Suppressor macrophage treated with lipopolysaccharide for 1 hour (primary cell): Measurements from ENCODE around the gene PAH.

ENCODE experiments used
- DNase-seq, 3 donors: peaks; one replicate each; pipeline ENCODE4 v3.0.0-alpha.2; 2020 to 2022

PAH gene

DNA sequence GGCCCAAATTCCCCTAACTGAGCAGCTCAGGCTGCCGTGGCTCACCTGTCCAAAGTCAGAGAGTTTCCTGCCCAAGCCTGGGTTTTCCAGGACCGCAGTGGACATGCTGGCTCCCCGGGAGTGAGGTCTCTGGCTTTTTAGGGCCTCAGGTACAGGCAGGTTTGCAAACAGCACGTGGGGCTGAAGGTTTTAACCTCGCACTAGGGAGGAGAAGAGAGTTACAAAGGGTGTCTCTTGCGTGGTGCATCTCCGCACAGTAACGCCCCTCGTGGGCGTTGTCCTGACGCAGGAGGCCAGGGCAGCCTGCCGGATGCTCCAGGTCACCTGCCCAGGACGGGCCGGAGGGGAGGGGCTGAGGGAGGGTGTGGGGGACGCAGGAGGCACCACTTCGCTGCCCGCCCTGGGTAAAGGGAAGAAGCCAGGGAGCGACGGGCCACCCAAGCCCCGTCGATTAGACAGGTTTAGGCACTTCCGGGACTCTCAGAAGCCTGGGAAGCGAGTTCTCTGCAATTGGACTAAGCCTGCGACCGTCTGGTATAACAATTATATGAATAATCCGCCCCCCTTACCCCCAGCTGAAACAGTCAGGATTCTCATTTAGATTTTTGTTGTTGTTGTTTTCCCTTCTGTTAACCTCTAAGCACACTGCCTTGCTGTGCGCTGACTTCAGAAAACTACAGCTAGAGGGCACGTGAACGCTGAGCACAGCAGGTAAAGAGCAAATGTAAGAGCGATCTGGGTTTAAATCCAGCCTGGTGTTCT lies at the start of gene PAH:
Gene PAH (minus strand): TSS at position 219 of the 762 bp plus-strand sequence. CDS start 114 bp downstream, at position 105.
- no peak for DNase-seq

DNA sequence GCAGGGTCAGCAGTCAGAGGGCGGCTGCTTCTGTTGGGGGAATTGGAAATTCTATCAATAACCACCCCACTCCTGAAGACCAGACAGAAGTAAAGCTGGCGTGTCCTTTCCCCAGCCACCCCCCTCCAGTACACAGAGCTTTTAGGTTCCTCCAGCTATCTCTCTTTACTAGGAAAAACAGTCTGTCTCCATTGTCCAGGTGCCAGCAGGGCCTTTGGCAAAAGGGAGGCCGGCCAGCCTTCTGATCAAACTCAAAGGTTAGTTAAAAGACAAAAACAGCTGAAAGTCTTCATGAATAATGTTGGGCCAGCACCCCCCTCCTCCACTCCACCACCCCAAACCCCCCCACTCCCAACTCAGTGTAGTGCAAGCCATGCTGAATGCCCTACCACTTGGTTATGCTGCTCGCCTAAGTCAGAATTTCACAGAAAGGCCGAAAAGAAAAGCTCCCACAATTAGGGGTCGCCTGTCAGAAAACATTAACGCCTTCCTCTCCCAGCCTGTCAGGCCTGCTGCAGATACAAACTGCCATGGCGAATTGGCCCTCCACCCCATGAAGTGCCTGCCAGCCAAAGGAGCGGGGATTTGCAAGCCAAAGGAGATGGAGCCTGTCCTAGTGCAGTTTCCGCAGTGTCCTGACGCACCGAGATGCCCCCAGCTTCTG lies 49.3 kb upstream of the PAH start:
- no peak for DNase-seq

DNA sequence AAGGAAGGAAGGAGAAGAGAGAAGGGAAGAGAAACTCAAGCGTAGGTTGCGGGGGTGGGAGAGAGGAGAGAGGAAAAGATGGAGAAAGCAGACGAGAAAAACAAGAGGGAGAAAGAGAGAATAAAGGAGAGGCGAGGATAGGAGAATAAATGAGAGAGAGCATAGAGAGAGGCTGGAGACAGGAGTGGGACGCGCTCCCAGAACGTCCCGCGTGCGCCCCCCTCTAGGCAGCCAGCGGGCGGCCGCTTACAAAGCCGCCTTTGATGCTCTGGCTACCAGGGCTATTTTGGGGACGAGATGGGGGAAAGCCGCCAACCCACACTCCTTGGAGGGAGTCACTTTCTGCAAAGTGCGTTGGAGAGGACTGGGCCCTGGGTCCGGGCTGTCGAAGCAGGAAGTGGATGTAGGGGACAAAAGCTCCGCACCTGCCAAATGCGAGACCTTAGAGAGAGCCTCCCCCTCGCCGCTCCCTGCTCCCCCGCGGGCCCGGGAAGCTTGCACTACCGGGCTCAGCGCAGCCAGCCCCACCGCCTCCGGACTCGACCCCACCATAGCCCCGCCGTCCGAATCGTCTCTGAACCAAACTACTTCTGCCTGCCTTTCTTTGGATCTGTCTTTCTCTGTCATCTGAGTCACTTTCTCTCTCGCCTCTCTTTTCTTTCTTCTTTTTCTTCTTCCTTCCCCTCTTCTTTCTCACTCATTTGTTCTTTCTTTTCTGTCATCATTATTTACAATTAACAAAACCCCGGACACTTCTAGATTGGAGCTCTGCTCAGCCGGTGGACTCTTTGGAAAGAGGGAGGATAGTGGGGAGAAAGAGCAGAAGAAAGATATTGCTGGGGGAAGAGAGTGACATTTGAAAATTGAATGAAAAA lies 48.5 kb upstream of the PAH start:
- no peak for DNase-seq

DNA sequence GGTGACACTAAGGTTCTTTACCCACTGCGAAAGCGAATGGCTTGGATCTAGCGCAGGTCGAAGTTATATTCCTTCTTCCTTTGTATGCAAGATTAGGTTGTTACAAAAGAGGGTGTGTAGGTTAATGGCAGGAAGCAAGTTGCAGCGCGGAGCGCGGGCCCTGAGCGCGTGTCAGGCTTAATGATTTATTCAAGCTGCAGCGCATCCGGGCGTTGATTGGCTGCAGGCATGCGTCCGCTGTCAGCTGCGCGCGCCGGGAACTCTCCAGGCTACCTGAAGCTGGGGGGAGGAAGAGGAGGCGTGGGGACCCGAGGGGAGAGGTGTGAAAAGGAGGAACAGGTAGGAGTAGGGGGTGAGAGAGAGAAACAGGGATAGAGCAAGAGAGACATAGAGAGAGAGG lies 47.8 kb upstream of the PAH start:
- DNase-seq: no peak

DNA sequence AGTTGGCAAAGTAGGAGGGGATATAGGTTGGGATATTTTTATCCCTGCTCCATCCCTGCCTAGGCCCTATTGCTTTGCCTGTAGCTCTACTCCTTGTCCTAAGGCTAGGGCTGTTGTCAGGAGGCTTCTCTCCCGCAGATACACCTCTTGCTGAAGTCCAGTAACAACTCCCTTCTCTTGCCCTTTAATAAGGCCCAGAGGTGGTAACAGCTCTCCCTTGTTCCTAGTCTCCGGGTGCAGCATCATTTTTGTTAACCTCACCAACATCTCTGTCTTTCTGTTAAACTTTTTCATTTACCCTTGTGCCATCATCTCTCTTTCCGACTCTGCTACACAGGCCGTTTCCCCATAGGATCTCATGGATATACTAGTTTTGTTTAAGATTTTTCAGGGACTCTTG lies 46.8 kb upstream of the PAH start:
- DNase-seq: no peak

DNA sequence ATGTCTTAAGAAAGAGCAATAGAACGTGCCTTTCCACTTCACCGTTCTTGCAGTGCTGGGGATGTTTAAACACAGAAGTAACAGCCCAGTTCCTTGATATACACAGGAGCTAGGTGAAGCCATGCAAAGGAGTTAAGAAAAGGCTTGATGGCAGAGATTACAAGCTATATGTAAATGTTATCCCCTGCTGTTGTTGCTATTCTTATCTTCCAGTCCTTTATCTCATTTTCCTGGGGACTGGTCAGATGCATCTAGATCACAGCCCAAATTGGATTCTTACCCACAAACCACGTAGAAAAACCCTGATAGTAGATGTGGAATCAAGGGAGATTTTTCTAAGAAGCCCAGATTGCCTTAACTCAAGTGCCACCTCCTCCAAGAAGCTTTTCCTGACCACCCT lies 45.9 kb upstream of the PAH start:
- no peak for DNase-seq

DNA sequence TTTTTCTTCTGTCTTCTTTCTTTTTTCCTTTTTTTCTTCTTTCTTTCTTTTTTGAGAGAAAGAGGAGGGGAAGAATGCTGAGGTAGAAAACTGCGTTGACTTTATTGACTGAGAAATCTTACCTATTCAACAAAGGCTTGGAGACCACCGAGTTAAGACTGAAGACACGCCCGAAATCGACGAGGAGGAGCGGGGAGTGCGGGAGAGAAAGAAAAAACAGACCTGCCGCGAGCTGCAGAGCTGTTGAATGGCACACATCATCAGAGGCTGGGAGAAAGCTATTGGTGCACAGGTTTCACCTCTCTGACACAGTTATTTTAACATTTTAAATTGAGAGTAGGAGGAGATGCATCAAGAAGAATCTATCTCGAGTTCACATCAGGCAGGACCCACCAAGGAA lies 45.5 kb upstream of the PAH start:
- no peak for DNase-seq

DNA sequence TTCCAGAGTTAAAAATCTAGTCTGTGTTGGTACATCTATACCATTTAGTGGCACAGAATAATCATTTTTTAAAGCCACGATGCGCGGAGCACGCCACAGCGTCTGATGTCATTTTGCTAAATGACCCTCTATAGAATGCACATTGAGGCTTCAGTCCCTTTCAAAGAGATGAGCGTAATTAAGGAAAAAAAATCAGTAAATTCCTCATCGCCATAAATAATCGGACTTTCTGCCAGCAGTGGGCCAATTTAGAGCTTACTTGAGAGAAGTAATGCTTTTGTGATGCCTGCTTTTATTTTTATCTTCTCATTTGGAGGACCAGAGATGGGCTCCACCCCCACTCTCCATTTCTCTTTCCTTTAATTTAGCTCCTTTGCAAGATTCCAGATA lies 44.4 kb upstream of the PAH start:
- DNase-seq: no peak

DNA sequence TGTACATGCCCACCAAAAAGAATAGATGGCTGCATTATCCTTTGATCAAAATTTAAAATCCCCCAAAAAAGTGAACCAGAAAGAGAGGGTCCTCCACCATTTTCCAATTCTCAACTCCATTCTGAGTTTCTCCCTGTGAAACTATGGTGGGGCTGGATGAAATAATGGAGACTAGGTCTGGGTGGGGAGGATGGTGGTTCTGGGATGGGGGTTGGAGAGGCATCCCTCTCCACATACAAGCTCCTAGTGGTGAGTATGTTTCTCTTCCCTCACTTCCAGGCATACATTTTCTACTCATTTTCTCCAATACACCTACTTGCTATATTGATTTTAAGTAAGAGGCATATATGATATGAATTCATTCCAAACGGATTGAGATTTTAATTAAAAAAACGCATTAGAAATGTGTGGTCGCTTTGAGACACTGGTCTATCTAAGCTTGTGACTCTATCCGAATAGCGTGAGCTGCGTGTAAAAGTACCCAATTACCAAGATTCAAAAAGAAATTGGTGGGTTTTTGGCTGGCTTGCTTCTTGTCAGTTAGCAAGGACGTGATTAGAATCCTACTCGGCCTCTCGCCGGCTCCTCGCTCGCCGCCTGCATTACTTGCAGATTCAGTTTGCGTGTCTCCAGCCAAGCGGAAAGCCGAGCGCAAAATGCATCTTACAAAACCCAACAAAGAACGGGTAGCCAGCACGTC lies 43.9 kb upstream of the PAH start:
- DNase-seq: no peak

DNA sequence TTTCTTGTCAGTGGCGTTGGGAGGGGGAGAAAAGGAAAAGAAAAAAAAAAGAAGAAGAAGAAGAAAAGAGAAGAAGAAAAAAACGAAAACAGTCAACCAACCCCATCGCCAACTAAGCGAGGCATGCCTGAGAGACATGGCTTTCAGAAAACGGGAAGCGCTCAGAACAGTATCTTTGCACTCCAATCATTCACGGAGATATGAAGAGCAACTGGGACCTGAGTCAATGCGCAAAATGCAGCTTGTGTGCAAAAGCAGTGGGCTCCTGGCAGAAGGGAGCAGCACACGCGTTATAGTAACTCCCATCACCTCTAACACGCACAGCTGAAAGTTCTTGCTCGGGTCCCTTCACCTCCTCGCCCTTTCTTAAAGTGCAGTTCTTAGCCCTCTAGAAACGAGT lies 42.3 kb upstream of the PAH start:
- DNase-seq: no peak

DNA sequence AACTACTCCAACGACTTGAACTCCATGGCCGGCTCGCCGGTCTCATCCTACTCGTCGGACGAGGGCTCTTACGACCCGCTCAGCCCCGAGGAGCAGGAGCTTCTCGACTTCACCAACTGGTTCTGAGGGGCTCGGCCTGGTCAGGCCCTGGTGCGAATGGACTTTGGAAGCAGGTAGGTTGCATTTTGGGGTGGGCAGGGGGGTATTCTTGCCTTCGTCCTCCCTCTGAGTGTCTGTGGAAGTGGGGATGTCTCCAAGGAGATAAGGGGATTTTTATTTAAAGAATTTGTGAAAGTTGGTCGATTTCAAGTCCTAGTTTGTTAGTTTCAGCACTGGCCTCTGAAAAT lies 41.8 kb upstream of the PAH start:
- DNase-seq: no peak

DNA sequence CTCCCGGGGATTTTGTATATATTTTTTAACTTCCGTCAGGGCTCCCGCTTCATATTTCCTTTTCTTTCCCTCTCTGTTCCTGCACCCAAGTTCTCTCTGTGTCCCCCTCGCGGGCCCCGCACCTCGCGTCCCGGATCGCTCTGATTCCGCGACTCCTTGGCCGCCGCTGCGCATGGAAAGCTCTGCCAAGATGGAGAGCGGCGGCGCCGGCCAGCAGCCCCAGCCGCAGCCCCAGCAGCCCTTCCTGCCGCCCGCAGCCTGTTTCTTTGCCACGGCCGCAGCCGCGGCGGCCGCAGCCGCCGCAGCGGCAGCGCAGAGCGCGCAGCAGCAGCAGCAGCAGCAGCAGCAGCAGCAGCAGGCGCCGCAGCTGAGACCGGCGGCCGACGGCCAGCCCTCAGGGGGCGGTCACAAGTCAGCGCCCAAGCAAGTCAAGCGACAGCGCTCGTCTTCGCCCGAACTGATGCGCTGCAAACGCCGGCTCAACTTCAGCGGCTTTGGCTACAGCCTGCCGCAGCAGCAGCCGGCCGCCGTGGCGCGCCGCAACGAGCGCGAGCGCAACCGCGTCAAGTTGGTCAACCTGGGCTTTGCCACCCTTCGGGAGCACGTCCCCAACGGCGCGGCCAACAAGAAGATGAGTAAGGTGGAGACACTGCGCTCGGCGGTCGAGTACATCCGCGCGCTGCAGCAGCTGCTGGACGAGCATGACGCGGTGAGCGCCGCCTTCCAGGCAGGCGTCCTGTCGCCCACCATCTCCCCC lies 41.2 kb upstream of the PAH start:
- DNase-seq: peak in 1 of 3 donors; percentile 16

DNA sequence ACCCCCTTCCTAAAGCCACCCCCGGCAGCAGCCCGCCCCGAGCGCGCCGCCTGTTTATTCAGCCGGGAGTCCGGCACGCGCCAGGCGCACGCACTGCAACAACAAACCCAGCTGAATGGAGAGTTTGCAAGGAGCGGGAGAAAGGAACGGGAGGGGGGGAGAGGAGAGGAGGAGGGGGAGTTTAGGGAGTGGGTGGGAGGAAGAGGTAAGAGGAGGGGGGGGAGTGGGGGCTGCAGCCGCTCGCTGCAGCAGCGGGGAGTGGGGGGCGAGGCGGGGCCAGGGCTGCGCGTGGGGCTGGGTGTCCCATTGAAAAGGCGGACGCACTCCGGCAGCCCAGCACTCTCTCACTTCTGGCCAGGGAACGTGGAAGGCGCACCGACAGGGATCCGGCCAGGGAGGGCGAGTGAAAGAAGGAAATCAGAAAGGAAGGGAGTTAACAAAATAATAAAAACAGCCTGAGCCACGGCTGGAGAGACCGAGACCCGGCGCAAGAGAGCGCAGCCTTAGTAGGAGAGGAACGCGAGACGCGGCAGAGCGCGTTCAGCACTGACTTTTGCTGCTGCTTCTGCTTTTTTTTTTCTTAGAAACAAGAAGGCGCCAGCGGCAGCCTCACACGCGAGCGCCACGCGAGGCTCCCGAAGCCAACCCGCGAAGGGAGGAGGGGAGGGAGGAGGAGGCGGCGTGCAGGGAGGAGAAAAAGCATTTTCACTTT lies 40.5 kb upstream of the PAH start, which contains the start of gene ASCL1:
Gene ASCL1 (plus strand): TSS at position 336 of the 712 bp plus-strand sequence. CDS start 571 bp downstream, outside the sequence.
- peak in 2 of 3 donors; percentile 10 to 30 for DNase-seq

DNA sequence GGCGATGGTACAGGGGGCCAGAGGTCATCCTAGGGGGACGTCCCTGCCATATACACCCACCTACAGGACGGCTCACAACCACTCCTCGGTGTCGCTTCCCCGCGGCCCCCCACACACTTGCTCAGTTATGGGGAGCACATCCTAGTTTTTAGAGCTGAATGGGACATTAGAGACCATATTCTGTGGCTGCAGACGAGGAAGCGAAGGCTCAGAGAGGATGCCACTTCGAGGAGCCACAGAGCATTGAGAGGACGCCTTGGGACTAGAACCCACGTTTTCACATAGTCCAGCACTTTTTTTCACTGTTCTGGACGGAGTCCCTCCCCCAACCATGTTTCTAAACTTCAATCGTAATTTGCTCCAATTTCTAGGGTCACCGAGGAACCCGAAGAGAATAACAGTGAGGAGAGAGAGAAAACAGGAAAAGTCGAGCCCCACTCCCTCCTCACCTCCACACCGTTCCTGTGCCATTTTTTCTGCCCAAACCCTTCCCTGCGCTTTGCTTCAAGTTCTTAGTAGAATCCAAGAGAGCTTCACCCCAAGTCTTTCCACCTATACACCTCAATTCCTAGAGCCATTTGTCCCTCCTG lies 39.8 kb upstream of the PAH start:
- DNase-seq: no peak

DNA sequence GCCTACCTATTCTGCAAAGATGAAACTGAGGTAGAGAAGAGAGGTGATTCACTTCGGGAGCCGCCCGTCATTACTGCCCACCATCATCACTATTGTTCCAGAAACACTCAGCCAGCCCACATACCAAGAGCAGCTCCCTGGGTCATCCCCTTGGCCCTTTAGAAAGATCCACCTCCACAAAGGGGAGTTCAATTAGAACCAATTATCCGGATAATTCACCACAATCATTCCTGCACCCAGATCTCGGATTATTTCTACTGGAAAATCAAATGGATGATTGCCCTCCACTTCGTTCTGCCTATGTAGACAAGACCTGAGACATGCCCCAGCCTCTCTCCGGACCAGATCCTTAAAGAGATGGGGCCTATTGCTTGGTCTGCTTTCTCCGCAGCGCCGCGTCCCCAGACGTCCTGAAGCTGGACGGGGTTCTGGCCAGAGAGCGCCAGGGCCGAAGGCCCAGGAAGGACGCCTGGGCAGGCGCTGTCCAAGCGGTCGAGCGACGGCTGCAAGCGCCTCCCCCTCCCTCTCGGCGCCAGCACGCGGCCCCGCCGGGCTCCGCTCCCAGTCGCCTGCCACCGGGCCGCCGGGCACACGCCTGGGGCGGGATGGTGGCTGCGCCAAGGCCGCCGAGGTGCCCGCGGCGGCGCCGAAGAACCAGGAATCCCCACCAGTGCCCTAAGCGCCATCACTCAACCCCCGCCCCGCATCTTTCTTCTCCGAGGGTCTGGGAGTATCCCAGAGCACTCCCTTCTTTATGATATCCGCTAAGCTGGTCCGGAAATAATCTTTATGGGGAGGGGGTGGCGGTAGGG lies 39.1 kb upstream of the PAH start:
- DNase-seq: no peak

DNA sequence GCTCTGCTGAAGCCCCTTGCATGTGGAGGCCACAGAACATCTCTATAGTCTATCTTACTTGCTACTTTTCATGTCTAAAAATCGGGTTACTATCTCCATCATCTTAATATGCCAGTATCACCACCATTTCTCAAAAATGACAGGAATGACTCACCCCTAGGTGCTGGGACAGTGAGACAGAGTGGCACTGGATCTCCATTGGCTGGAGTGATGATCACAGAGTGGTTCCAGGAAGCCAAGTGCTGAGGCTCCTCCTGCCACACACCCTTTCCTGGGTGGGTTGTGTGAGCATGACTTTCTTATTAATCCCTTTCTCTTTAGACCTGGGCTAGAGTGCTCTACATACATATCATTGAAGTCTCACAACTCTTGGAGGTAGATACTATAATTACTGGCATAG lies 37.1 kb upstream of the PAH start:
- DNase-seq: no peak

DNA sequence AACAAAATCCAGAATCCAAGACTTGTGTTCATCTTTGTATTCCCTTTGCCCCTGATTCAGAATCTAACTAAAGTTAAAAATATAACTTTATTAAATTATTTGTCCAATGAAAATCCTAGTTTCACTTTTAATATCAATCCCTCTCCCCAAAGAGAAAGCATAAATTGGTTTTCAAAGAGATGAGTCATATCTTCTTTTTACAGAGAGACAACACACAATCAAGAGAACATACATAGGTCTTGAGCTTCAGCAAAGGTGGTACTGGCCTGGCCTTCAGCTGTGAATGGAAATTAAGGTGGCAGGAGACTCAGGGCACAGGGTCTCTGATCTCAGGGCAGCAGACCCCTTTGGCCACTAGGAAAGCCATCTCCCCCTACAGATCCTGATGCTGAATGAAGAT lies 36.2 kb upstream of the PAH start:
- DNase-seq: no peak

DNA sequence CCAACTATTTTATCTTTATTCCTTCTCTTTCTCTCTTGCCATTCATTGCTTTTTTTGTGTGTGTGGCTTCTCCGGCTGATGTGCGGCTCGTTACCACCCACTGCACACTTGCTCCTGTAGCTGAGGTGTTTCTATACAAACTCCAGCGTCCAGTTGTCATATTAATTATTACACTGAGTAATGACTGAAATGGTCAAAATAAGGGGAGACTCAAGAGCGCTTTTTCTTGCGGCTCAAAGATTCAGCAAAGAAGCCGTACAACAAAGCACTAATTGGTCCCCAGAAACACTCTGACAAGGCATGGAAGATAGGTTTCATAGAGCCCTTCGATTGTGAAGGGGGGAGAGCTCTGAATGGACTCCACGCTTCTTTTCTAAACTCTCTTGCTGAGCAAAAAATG lies 34.8 kb upstream of the PAH start:
- no peak for DNase-seq

DNA sequence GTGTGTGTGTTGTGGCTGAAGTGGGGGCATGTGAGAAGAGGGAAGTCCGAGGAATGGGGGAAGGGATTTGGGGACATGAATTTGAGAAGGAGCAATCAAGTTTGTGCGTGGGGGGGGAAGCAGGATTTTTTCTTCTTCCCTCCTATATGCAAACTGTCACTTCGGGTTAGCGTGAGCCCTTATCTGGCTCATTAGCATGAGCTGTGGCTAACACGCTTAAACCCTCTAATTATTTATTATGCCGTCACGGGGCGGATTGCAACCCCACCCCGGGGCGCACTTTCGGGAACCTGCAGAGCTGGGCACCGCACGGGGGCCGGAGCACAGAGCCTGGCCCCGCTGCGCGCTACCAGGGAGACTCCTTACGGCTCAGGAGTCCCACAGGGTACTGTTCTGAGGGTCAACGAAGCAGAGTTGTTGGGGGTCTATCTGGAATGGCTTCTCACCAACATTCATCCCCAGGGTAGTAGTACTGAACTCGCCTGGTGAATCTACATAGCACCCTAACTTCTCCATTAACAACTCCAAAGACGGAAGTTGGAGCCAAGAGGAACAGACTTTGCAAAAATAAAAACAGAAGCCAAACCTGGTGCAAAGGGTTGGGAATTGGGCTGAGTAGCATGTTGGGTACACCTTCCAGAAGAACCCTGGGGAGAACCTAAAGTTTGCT lies 34.0 kb upstream of the PAH start:
- no peak for DNase-seq
